GM19455 (cell line): Measurements from ENCODE around the gene NET1.
"Not testable (repeated sequence)": the region's sequence is repeated elsewhere in the genome, so short reads cannot be mapped to it uniquely, and the experiment has no call there.

ENCODE experiments used
- ATAC-seq: cut with Tn5 transposase; IDR thresholded peaks from one replicate; pipeline ENCODE4 v1.9.1; 2021; ENCODE audit not compliant: unreplicated experiment

Gene NET1

GRCh38 chr10:5461914-5462840, 49.8 kb downstream of the NET1 start:
- no peak for ATAC-seq

GRCh38 chr10:5462841-5463293, 50.5 kb downstream of the NET1 start:
- no peak for ATAC-seq

GRCh38 chr10:5464546-5464945, 52.2 kb downstream of the NET1 start:
- ATAC-seq: no peak

- ATAC-seq: no peak
These were observed 53.7 kb downstream of the NET1 start for GRCh38 chr10:5465976-5466450.

- ATAC-seq: no peak
These were observed 54.3 kb downstream of the NET1 start for GRCh38 chr10:5466451-5467206.

- no peak for ATAC-seq
These were observed 54.8 kb downstream of the NET1 start for GRCh38 chr10:5467207-5467535.

- no peak for ATAC-seq
These were observed 55.4 kb downstream of the NET1 start for GRCh38 chr10:5467634-5468255.

- no peak for ATAC-seq
These were observed 56.1 kb downstream of the NET1 start for GRCh38 chr10:5468262-5469106.

- no peak for ATAC-seq
These were observed 57.1 kb downstream of the NET1 start for GRCh38 chr10:5469353-5470061.

- ATAC-seq: no peak
These were observed 57.9 kb downstream of the NET1 start for GRCh38 chr10:5470062-5470751.

GRCh38 chr10:5474642-5475041, 62.3 kb downstream of the NET1 start:
- ATAC-seq: not testable (repeated sequence)

GRCh38 chr10:5475088-5475487, 62.7 kb downstream of the NET1 start:
- ATAC-seq: not testable (repeated sequence)

GRCh38 chr10:5475974-5476807, 63.8 kb downstream of the NET1 start:
- ATAC-seq: not testable (repeated sequence)

- no peak for ATAC-seq
These were observed 64.7 kb downstream of the NET1 start for GRCh38 chr10:5476918-5477525.

- no peak for ATAC-seq
These were observed 65.8 kb downstream of the NET1 start for GRCh38 chr10:5477948-5478693.

- ATAC-seq: no peak
These were observed 66.4 kb downstream of the NET1 start for GRCh38 chr10:5478694-5479305.
